OCI-LY3 (cell line): ENCODE data around the gene MRPL23.
"Not testable (repeated sequence)": the region's sequence is repeated elsewhere in the genome, so short reads cannot be mapped to it uniquely, and the experiment has no call there.

Source experiments
- H2AFZ ChIP-seq: fragments of 200-600, 300-600 bp; shearing (Covaris generic); 2 replicates; pipeline ENCODE4 v1.6.0; 2014; ENCODE audit warnings: antibody characterized with exemption, low read depth, low read length
- H3K27ac ChIP-seq: fragments of 200-600, 300-600 bp; sonication (generic); 2 replicates; pipeline ENCODE4 v1.5.1; 2014; ENCODE audit warnings: mild to moderate bottlenecking, low read length, moderate library complexity, mixed read lengths
- H3K27me3 ChIP-seq: fragments of 200-600, 300-600 bp; sonication (generic); 2 replicates; pipeline ENCODE4 v1.6.1; 2014; ENCODE audit warnings: low read depth, low read length, mixed read lengths
- H3K36me3 ChIP-seq: fragments of 200-600, 300-600 bp; sonication (generic); replicated peaks from 2 replicates; pipeline ENCODE3; 2014; ENCODE audit warnings: low read depth, low read length, mixed read lengths
- H3K4me1 ChIP-seq: fragments of 300-600, 200-600 bp; sonication (generic); 2 replicates; pipeline ENCODE4 v1.6.1; 2014; ENCODE audit warnings: low read length, mixed read lengths
- H3K4me2 ChIP-seq: fragments of 200-600, 300-600 bp; sonication (generic); 2 replicates; pipeline ENCODE4 v1.6.1; 2014; ENCODE audit warnings: low read length, mixed read lengths
- H3K4me3 ChIP-seq: fragments of 300-600, 200-600 bp; sonication (generic); 2 replicates; pipeline ENCODE4 v1.5.1; 2014; ENCODE audit warnings: antibody characterized with exemption, mild to moderate bottlenecking, low read length, moderate library complexity
- H3K79me2 ChIP-seq: fragments of 300-600, 200-600 bp; shearing (Covaris generic); 2 replicates; pipeline ENCODE4 v1.6.1; 2014; ENCODE audit warnings: mild to moderate bottlenecking, low read length, mixed read lengths
- H3K9ac ChIP-seq: fragments of 300-600, 200-600 bp; shearing (Covaris generic); 2 replicates; pipeline ENCODE4 v1.6.0; 2014; ENCODE audit warnings: mild to moderate bottlenecking, low read length, moderate library complexity
- H3K9me3 ChIP-seq: fragments of 200-600, 300-600 bp; shearing (Covaris generic); 2 replicates; pipeline ENCODE4 v1.6.1; 2014; ENCODE audit warnings: low read length, mixed read lengths; ENCODE audit not compliant: insufficient read depth
- H4K20me1 ChIP-seq: fragments of 200-600, 300-600 bp; sonication (generic); 2 replicates; pipeline ENCODE4 v1.6.1; 2016; ENCODE audit warnings: low read length, mixed read lengths; ENCODE audit not compliant: insufficient read depth
- EZH2phosphoT487 ChIP-seq: fragments of 200-600 bp; shearing (Covaris generic); IDR thresholded peaks from 2 replicates; pipeline ENCODE4 v1.6.1; 2018; ENCODE audit warnings: antibody characterized with exemption, mixed run types, low read depth
- TF ChIP-seq, protein P1 (sequence below): fragments of 200-600, 300-600 bp; sonication (generic); IDR thresholded peaks from 2 replicates; pipeline ENCODE4 v1.5.1; 2014; ENCODE audit warnings: antibody characterized with exemption, low read length, low read depth

MRPL23 gene

DNA sequence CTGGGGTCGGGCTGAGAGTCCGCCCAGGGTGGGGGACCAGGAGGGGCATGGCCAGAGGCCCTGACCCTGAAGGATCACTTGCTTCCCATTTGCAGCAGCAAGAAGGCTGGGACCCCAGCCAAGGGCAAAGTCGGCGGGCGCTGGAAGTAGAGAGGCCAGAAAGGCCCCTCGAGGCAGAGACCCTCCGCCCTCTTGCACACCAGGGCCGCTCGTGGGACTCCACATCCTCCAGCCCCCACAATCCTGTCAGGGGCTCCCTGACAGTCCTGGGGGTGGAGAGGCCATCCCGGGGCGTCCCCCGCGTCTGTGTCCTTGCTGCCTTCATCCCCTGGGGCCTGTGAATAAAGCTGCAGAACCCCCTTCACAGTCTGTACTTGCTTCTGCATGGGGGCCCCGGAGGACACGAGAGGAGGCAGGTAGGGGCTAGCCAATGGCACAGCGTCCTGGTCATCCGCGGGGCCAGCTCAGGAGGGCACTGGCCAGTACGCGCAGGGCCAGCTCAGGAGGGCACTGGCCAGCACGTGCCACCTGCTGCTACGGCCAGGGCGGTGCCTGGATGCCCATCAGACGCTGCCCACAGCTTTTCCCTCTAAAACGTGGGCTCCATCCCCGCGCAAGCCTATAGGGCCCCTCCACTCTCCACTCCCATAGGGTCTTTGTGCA is 8.7 kb upstream of the MRPL23 start:
- H3K4me3 ChIP-seq, result no peak overlapping the region
- no peaks in the 10 kb centered on the region for H3K79me2 ChIP-seq
- H4K20me1 ChIP-seq, result no peaks in the 10 kb centered on the region
- H3K36me3 ChIP-seq, result no peaks in the 10 kb centered on the region
- no peak for TF ChIP-seq EZH2phosphoT487
- TF ChIP-seq, protein P1, sequence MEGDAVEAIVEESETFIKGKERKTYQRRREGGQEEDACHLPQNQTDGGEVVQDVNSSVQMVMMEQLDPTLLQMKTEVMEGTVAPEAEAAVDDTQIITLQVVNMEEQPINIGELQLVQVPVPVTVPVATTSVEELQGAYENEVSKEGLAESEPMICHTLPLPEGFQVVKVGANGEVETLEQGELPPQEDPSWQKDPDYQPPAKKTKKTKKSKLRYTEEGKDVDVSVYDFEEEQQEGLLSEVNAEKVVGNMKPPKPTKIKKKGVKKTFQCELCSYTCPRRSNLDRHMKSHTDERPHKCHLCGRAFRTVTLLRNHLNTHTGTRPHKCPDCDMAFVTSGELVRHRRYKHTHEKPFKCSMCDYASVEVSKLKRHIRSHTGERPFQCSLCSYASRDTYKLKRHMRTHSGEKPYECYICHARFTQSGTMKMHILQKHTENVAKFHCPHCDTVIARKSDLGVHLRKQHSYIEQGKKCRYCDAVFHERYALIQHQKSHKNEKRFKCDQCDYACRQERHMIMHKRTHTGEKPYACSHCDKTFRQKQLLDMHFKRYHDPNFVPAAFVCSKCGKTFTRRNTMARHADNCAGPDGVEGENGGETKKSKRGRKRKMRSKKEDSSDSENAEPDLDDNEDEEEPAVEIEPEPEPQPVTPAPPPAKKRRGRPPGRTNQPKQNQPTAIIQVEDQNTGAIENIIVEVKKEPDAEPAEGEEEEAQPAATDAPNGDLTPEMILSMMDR, result no peak
- H3K4me2 ChIP-seq, result no peak overlapping the region
- H2AFZ ChIP-seq, result no peak overlapping the region
- no peaks in the 10 kb centered on the region for H3K27me3 ChIP-seq
- no peak overlapping the region for H3K9ac ChIP-seq
- no peak overlapping the region for H3K27ac ChIP-seq
- H3K4me1 ChIP-seq, result no peaks in the 10 kb centered on the region
- no peaks in the 10 kb centered on the region for H3K9me3 ChIP-seq

DNA sequence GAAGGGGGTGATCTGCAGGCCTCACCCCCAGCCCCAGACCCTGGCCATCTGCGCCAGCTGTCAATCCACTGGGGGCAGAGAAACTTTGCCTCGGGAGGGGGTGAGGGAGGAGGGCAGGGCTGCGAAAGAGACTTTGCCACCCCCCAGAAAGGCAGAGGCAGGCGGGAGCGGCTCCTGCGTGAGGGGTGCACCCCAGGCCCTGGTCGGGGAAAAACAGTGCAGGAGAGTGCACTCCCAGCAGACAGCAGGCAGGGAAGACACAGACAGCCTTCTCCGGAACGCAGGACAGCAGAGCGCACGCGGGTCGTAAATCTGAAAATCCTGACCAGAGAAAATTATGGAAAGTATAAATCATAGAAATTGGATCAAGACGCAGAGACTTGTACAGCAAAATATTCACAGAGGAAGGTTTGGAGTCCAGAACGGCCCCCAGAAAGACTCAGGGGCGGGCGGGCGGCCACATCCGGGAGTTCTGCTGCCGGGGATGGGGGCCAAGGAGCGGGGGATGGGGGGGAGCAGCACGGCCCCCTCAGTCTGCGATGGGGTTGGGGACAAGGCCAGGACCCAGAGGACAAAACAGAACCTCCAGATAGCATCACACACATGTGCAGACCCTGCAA is 8.0 kb upstream of the MRPL23 start:
- Histone ChIP-seq H3K36me3 (no peaks in the 10 kb centered on the region), H3K4me2 (no peak overlapping the region), H3K27me3 (no peaks in the 10 kb centered on the region), H3K4me1 (no peaks in the 10 kb centered on the region), H3K79me2 (no peaks in the 10 kb centered on the region), H3K9ac (no peak overlapping the region), H4K20me1 (no peaks in the 10 kb centered on the region), H3K4me3 (no peak overlapping the region), H2AFZ (no peak overlapping the region), H3K9me3 (no peaks in the 10 kb centered on the region), H3K27ac (no peak overlapping the region)
- no peak for TF ChIP-seq EZH2phosphoT487
- TF ChIP-seq, protein P1, result no peak

DNA sequence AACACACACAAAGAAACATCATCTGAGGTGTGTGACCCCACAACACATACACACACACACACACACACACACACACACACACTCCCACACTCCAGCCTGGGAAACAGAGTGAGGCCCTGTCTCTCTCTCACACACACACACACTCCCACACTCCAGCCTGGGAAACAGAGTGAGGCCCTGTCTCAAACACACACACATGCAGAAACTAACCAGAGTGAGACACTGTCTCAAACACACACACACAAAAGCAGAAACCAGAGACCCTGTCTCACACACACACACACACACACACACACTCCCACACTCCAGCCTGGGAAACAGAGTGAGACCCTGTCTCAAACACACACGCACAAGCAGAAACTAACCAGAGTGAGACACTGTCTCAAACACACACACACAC is 7.3 kb upstream of the MRPL23 start:
- not testable (repeated sequence) for H4K20me1 ChIP-seq, H3K4me1 ChIP-seq, H3K9ac ChIP-seq, H3K4me2 ChIP-seq, H3K4me3 ChIP-seq, H3K9me3 ChIP-seq, H3K36me3 ChIP-seq, H3K27ac ChIP-seq, H2AFZ ChIP-seq, H3K79me2 ChIP-seq, H3K27me3 ChIP-seq

DNA sequence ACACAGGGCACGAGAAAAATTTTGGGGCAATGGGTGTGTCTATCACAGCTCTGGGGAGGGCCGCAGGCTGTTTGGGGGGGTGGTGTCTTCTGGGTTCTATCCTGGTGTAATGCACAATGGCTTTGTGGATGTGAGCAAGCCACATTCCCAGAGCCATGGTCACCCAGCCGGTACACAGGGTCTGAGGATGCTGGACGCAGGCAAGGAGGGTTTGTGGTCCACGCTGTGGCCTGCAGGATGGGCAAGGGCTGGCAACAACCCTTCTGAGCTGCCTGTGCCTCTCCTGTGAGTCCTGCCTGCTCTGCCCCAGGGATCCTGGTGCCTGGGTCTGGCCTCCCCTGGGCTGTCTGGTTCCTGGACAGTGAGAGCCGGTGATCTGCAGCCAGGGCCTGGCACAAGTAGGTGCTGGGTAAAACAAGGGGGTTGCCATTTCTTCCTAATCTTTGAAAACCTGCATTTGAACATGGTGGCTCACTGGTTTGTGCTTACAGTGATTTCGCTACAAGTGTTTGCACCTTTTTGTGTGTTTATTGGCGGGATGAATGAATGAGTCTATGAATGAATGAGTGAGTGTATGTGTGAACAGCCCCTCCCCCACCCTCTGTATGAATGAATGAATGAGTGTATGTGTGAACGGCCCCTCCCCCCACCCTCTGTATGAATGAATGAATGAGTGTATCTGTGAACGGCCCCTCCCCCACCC is 4.4 kb upstream of the MRPL23 start:
- TF ChIP-seq, protein P1, result no peak
- no peak for TF ChIP-seq EZH2phosphoT487
- no peak overlapping the region for H3K4me3 ChIP-seq
- no peak overlapping the region for H3K27ac ChIP-seq
- no peak overlapping the region for H3K9ac ChIP-seq
- H4K20me1 ChIP-seq, result no peaks in the 10 kb centered on the region
- H3K4me2 ChIP-seq, result no peak overlapping the region
- no peaks in the 10 kb centered on the region for H3K27me3 ChIP-seq
- no peaks in the 10 kb centered on the region for H3K9me3 ChIP-seq
- no peaks in the 10 kb centered on the region for H3K36me3 ChIP-seq
- H3K79me2 ChIP-seq, result no peaks in the 10 kb centered on the region
- H3K4me1 ChIP-seq, result no peaks in the 10 kb centered on the region
- H2AFZ ChIP-seq, result no peak overlapping the region
